Measurements from ENCODE around the gene RPL36. TPM values are rescaled to one million over a fixed set of nuclear protein-coding genes. Genes with fewer than 3 reads are reported as not detected.

The RPL36 gene
- total RNA-seq, 1 donor from 2014 or later, result 564 TPM

DNA sequence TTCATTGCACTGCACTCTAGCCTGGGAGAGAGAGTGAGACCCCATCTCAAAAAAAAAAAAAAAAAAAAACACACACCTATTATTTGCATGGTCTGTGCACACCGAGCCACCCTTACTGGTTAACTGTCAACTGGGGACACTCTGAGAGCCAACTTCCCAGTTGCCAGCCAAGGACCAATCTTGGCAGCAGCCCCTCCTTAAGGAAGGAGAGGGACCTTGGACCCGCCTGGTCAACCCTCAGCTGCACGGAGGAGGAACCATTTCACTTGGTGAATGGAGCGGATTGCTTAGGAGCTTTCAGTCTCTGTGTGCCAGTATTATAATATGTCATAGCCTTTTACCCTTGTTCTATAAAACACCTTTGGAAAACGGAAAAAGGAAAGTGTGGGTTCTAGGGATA, 34.7 kb upstream of the RPL36 start:
- no peaks in the 10 kb centered on the region for H3K27me3 ChIP-seq
- H3K4me1 ChIP-seq, result no peaks in the 10 kb centered on the region
- intact Hi-C loops (cut with DNase I), result no loop called here
- DNase-seq (no peak), ATAC-seq (no peak)
- no peak overlapping the region for H3K27ac ChIP-seq
- no peaks in the 10 kb centered on the region for H3K9me3 ChIP-seq
- no peak overlapping the region for H3K4me3 ChIP-seq
- H3K36me3 ChIP-seq, result peaks cover 99% of the 10 kb centered on the region
- TF ChIP-seq, protein P1, sequence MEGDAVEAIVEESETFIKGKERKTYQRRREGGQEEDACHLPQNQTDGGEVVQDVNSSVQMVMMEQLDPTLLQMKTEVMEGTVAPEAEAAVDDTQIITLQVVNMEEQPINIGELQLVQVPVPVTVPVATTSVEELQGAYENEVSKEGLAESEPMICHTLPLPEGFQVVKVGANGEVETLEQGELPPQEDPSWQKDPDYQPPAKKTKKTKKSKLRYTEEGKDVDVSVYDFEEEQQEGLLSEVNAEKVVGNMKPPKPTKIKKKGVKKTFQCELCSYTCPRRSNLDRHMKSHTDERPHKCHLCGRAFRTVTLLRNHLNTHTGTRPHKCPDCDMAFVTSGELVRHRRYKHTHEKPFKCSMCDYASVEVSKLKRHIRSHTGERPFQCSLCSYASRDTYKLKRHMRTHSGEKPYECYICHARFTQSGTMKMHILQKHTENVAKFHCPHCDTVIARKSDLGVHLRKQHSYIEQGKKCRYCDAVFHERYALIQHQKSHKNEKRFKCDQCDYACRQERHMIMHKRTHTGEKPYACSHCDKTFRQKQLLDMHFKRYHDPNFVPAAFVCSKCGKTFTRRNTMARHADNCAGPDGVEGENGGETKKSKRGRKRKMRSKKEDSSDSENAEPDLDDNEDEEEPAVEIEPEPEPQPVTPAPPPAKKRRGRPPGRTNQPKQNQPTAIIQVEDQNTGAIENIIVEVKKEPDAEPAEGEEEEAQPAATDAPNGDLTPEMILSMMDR (IDR thresholded peaks at IDR 0.05), result no peak

DNA sequence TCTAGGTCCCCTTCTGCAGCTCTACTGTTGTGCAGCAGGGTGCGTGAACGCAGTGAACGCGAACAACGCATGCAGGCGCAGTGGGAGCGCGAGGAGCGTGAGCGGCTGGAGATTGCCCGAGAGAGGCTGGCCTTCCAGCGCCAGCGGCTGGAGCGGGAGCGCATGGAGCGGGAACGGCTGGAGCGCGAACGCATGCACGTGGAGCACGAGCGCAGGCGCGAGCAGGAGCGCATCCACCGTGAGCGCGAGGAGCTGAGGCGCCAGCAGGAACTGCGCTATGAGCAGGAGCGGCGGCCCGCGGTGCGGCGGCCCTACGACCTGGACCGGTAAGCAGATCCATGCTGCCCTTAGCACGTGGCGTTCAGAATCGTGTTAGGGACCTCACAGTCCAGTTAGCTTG, 28.6 kb upstream of the RPL36 start:
- peak; percentile 36 for ATAC-seq
- Histone ChIP-seq H3K27me3 (no peaks in the 10 kb centered on the region), H3K9me3 (no peaks in the 10 kb centered on the region), H3K27ac (no peak overlapping the region), H3K4me1 (no peaks in the 10 kb centered on the region), H3K36me3 (peaks cover 100% of the 10 kb centered on the region), H3K4me3 (no peak overlapping the region)
- DNase-seq, result no peak
- TF ChIP-seq, protein P1 (IDR thresholded peaks at IDR 0.05), result no peak
- intact Hi-C loops (cut with DNase I), result no loop called here

DNA sequence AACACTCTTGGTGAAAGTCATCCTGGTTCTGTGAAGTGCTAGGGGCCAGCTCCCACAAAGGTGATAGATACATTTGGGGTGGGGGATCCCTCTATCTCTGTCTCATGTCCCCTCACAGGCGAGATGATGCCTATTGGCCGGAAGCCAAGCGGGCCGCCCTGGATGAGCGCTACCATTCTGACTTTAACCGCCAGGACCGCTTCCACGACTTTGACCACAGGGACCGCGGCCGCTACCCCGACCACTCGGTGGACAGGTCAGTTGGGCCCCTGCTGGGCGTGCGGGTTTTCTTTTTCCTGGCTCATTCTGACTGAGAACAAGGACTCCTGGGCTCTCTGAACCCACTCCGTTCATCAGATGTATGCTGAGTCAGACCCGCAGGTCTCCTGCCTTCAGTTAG, 26.2 kb upstream of the RPL36 start:
- intact Hi-C loops (cut with DNase I), result no loop called here
- Histone ChIP-seq H3K4me1 (no peaks in the 10 kb centered on the region), H3K36me3 (peaks cover 100% of the 10 kb centered on the region), H3K27ac (no peak overlapping the region), H3K27me3 (no peaks in the 10 kb centered on the region), H3K9me3 (no peaks in the 10 kb centered on the region), H3K4me3 (no peak overlapping the region)
- DNase-seq, result no peak
- no peak for ATAC-seq
- TF ChIP-seq, protein P1 (IDR thresholded peaks at IDR 0.05), result no peak

DNA sequence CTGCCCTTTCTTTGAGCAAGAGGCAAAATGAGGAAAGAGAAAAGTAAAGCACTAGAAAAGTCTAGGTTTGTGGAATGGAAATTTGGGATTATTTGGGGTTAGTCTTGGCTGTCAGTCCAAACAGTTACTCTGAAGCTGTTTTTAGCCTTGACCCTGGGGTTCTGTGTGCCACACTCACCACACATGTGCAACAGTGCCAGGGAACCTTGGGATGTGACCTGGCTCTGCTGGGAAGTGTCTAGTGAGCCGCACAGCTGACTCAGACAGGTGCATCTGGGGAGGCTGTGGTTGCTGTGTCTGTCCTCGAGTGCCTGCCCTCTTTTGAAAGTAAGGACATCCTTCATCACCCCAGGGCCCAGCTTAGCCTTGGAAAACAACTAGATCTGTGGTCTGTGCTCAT, 25.6 kb upstream of the RPL36 start:
- no peak overlapping the region for H3K4me3 ChIP-seq
- no peaks in the 10 kb centered on the region for H3K27me3 ChIP-seq
- ATAC-seq (no peak), DNase-seq (no peak)
- TF ChIP-seq, protein P1 (IDR thresholded peaks at IDR 0.05), result no peak
- no peaks in the 10 kb centered on the region for H3K4me1 ChIP-seq
- H3K27ac ChIP-seq, result no peak overlapping the region
- intact Hi-C loops (cut with DNase I), result no loop called here
- H3K9me3 ChIP-seq, result no peaks in the 10 kb centered on the region
- peaks cover 100% of the 10 kb centered on the region for H3K36me3 ChIP-seq

DNA sequence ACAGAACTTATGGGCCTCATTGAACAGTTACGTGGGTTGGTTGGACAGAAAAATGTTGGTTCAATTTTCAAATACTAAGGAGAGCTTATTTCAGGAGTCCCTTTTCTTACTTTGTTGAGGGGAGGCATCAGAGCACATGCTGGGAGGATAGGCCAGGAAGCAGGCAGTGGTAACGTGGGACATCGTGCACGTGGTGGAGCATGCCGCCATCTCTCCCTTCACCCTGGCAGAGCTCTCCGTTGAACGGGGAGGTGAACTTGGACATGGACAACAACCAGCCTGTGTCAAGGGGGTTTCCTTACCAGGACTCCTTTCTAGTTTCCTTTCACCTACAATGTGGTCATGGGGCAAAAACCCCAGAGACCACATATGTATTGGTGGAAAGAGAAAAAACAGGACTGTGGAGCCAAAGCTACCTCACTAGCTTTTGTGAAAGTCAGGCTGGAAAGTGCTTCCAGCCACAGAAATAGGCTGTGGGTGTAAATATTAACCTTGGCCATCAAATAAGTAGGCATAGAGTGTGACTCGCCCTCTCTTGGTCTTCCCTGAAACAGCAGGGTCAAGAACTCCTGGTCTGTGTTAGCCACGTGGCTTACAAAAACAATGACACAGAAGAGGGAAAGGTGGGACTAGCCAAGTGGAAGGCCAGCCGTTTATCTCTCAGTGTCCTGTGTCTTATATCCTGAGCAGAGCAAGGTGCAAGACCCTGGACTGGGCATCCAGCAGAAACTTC, 24.1 kb upstream of the RPL36 start:
- no peak overlapping the region for H3K27ac ChIP-seq
- ATAC-seq (no peak), DNase-seq (no peak)
- H3K4me1 ChIP-seq, result no peaks in the 10 kb centered on the region
- peaks cover 92% of the 10 kb centered on the region for H3K36me3 ChIP-seq
- H3K9me3 ChIP-seq, result no peaks in the 10 kb centered on the region
- TF ChIP-seq, protein P1 (IDR thresholded peaks at IDR 0.05), result no peak
- no peaks in the 10 kb centered on the region for H3K27me3 ChIP-seq
- H3K4me3 ChIP-seq, result no peak overlapping the region
- intact Hi-C loops (cut with DNase I), result no loop called here

All from upper lobe of right lung (tissue), 1 donor.